Transverse colon (tissue), 3 donors: ENCODE measurements around the gene TNFAIP3.

Source experiments
- EP300 ChIP-seq: sonication (generic); formaldehyde crosslinking; IDR thresholded peaks from one replicate; pipeline ENCODE4 v1.6.1; 2017; ENCODE audit warnings: antibody characterized with exemption, low read depth
- POLR2A ChIP-seq: fragments of 450-650 bp; IDR thresholded peaks from one replicate; pipeline ENCODE4 v1.6.1; 2016; ENCODE audit warnings: antibody characterized with exemption, mild to moderate bottlenecking, moderate library complexity
- TF ChIP-seq, protein P1 (sequence below), 5 experiments: fragments of 200-600 bp in 3 of 5; fragments of 450-650 bp in 2 of 5; sonication (generic) in 3 of 5; IDR thresholded peaks; 1 replicate in 2 of 5; 2 replicates in 3 of 5; pipeline ENCODE4 v1.5.1; 2016 to 2017; ENCODE audit warnings: antibody characterized with exemption in 5 of 5, inconsistent platforms in 3 of 5, mild to moderate bottlenecking in 2 of 5, moderate library complexity in 1 of 5

DNA sequence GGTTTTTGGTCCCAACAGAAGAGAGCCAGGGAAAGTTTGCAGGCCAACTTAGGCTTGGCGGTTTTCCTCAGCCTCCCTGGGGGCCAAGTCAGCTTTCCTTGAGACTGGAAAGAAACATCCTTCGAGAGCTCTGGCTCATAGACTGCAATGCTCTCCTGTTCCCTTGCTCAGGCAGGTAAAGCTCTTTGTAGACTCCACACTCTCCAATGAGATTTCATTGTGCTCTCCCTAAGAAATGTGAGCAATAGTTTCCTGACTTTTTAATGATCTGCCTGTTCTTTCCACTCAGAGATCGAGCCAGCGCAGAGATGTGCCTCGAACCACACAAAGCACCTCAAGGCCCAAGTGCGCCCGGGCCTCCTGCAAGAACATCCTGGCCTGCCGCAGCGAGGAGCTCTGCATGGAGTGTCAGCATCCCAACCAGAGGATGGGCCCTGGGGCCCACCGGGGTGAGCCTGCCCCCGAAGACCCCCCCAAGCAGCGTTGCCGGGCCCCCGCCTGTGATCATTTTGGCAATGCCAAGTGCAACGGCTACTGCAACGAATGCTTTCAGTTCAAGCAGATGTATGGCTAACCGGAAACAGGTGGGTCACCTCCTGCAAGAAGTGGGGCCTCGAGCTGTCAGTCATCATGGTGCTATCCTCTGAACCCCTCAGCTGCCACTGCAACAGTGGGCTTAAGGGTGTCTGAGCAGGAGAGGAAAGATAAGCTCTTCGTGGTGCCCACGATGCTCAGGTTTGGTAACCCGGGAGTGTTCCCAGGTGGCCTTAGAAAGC is 13.9 kb downstream of the TNFAIP3 start:
- TF ChIP-seq, protein P1, sequence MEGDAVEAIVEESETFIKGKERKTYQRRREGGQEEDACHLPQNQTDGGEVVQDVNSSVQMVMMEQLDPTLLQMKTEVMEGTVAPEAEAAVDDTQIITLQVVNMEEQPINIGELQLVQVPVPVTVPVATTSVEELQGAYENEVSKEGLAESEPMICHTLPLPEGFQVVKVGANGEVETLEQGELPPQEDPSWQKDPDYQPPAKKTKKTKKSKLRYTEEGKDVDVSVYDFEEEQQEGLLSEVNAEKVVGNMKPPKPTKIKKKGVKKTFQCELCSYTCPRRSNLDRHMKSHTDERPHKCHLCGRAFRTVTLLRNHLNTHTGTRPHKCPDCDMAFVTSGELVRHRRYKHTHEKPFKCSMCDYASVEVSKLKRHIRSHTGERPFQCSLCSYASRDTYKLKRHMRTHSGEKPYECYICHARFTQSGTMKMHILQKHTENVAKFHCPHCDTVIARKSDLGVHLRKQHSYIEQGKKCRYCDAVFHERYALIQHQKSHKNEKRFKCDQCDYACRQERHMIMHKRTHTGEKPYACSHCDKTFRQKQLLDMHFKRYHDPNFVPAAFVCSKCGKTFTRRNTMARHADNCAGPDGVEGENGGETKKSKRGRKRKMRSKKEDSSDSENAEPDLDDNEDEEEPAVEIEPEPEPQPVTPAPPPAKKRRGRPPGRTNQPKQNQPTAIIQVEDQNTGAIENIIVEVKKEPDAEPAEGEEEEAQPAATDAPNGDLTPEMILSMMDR (IDR thresholded peaks at IDR 0.05) = no peak
- no peak for TF ChIP-seq EP300
- no peak for TF ChIP-seq POLR2A
